Activated T-cell treated with anti-CD3 and anti-CD28 coated beads for 48 hours (primary cell): ENCODE results near the gene TLCD4.
A peak's percentile ranks its signal among the peaks of the same experiment; 100 is the strongest.
"Not testable (repeated sequence)": the region's sequence is repeated elsewhere in the genome, so short reads cannot be mapped to it uniquely, and the experiment has no call there.

Experiments used
- DNase-seq: peaks from one replicate; pipeline ENCODE4 v3.0.0-alpha.2; 2020; ENCODE audit warnings: low read depth

TLCD4 gene

GRCh38 chr1:95117207-95118066 is at the start of gene TLCD4:
TSS of gene TLCD4 (plus strand) at chr1:95117355. CDS start at chr1:95143902, 26,547 bp downstream.
- DNase-seq: peak; percentile 17

GRCh38 chr1:95067568-95067967 is 49.6 kb upstream of the TLCD4 start:
- no peak for DNase-seq

GRCh38 chr1:95068956-95069709 is 48.0 kb upstream of the TLCD4 start:
- DNase-seq: no peak

GRCh38 chr1:95069710-95070093 is 47.5 kb upstream of the TLCD4 start:
- DNase-seq: no peak

DNA sequence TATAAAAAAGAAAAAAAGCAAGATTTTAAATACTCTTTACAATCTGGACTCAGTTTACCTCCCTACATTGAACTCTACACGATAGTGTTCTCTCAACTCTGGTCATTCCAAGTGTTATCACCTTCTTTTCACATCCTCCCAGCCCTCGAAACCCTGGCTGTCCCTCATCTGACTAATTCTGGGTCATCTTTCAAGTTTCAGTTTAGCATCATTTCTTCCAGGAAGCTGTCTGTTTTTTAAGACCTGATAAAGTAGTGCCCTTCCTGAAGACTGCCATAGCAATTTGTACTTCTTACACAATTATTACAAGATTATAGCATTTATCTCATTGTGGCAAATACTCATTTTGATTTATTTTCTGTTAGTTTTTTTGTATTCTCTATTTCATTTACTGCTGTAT is 45.6 kb upstream of the TLCD4 start:
- no peak for DNase-seq

GRCh38 chr1:95072117-95072516 is 45.0 kb upstream of the TLCD4 start:
- DNase-seq: no peak

DNA sequence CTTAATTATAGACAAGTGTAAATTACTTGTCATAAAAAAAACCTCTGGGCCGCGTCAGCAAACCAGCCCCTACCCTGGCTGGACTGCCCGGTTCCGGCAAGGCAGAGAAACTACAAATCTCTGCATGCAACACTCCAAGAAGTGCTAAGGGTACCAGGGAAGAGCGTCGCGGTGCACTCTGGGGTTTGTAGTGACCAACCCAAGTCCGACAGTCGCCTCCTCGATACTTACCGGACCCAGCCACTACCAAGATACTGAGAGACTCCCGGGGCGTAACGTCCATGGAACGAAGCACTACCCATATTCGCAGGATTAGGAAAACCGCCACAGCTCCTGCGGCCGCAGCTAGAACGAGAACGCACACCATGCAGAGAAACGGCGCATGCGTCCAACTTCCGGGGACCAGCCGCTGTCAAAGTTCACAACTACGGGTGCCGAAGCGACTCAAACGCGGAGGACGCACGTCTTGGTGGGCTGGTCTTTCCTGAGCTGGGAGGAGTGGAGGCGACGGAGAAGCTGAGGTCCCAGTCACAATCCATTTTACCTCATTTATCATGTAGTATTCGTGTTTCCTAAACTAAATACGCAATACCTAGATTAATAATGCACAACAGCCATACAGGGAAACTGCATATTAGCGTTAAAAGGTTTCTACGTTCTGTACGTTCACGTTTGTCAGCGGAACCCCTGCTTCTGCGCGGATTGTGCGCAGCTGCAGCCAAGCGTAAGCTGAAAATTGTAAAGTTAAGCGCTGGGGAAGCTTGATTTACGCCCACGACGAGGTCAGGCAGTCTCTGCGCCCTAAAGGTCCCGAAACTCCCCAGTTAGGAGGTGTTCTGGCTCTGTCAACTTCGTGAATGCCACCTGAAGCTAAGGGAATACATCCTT is 44.4 kb upstream of the TLCD4 start, which contains the start of gene ALG14:
TSS of gene ALG14 (minus strand) at position 420 of the 888 bp plus-strand sequence. CDS start at position 367, 53 bp downstream.
- peak; percentile 82 for DNase-seq

- DNase-seq: no peak
Observed at GRCh38 chr1:95073446-95073845, 43.7 kb upstream of the TLCD4 start.

DNA sequence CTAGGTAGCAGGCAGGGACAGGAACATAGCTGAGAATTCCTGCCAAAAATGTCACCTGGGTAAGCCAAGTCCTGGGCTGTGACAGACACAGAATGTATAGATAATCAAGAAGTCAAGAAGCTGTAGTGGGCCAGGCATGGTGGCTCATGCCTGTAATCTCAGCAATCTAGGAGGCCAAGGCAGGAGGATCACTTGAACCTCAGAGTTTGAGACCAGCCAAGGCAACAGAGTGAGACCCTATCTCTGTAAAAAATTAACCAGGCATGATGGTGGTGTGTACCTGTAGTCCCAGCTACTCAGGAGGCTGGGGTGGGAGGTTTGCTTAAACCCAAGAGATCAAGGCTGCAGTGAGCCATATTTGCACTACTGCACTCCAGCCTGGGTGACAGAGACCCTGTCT is 41.1 kb upstream of the TLCD4 start:
- DNase-seq: no peak

DNA sequence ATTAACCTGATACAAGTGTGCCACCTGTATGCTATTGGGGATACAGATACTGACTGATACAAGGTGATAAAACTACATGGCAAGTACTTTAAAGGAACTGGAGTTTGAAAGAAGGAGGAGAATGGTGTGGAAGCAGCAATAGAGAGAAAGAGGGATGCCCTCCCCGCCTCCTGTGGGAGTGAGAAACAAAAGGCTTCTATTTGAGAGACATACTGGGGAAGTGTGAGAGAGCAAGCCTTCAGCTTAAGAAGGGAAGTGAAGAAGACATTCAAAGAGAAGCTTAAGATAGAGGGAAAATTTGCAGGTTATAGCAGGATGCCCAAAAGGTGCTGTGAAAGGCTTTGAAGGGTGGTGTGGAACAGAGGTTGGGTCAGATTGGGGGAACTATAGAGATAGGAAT is 36.7 kb upstream of the TLCD4 start:
- no peak for DNase-seq

GRCh38 chr1:95080879-95081278 is 36.3 kb upstream of the TLCD4 start:
- DNase-seq: no peak

DNA sequence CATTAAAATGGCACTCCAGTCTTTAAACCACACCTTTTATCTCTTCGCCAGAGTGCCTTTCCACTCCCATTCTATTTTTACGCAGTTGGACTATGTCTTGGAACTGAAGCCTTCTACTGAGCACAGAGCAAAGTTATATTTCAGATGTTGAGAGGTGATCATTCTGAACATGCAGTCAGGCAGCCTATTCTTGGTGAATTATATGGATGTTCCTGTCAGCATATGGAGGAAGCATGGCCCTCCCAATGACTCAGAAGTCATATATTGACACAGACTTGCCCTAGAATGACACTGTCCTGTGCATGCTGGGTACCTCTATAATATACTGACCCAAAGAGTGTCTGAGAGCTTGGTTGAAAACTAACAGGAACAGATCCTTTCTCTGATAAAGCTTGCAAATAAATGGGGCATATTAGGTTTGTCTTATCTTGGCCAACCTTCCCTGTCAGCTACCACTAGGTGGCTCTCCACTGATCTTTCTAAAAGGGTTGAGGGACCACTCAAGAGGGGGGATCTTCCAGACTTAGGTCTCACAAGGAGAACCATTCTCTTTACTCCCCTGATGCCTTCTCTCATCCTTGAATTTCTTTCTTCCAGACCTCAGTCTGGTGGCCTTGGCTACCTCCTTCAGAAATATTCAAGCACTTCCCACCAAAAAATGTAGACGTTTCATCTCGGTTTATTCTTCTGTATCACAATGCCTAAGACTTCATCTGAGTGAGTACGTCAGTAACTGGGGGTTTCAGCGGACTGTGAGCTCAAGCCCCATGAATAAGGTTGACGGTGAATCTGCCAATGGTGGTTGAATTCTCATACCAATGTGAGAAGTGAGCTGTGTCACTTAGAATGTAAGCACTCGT is 32.6 kb upstream of the TLCD4 start:
- DNase-seq: no peak

DNA sequence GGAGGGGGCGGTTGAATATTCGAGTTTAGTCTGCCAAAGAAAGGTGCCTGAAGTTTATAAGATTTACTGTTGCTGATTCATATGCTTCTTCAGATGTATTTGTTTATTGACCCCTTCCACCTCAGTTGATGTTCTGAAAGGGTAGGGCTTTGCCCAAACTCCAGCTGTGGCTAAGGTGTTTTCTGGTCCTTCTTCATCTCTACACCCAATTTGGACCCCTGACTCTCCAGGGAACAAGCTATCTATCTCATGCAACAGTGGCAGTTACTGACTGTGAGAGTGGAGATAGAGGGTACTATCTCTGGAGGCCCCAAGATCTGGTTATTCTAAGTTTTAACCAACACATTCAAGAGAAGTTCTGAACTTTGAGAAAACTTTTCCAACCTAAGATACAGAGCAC is 31.8 kb upstream of the TLCD4 start:
- no peak for DNase-seq

- no peak for DNase-seq
Observed at GRCh38 chr1:95086949-95087533, 30.1 kb upstream of the TLCD4 start.

DNA sequence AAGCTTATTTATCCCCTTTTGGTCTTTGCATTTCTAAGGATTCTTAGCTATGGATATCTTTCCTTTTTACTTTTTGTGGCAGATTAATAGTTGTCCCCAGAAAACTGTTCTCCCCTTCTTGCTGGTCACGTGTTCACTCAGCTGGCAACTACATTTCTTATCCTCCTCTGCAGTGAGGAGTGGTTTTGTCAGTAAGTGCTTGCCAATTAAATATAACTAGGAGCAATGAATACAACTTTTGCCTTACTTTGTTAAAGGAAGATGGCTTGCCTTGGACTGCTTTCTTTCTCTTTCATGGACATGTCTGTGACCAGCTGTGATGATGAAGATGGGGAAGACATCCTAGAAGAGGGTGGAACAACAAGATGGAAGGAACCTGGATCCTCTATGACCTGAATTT is 28.9 kb upstream of the TLCD4 start:
- no peak for DNase-seq

DNA sequence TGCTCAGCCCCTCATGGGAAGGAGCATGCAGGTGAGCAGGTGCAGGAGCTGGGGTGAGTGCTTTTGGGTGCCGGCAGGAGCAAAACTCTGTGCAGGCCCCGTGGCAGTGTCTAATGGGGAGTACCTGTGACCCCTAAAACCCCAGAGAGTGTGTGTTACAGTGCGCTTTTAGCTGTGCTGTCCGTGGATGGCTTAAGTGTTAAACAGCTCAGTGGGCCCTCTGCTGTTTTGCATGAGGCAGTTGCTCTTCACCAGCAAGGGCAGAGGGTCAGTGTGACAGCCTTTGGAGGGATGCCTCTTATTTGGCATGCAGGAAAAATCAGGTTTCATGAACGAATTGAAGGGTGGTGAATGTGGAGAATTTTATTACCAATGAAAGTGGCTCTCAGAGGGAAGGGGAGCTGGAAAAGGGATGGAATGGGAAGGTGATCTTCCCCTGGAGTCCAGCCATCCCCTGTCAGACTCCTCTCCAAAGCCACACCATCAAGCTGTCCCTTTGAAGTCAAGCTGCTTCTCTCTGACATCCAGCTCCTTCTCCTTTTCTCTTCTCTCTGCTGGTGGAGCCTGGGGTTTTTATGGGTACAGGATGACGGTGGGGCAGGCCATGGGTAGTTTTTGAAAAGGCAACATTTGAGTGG is 27.4 kb upstream of the TLCD4 start:
- no peak for DNase-seq

DNA sequence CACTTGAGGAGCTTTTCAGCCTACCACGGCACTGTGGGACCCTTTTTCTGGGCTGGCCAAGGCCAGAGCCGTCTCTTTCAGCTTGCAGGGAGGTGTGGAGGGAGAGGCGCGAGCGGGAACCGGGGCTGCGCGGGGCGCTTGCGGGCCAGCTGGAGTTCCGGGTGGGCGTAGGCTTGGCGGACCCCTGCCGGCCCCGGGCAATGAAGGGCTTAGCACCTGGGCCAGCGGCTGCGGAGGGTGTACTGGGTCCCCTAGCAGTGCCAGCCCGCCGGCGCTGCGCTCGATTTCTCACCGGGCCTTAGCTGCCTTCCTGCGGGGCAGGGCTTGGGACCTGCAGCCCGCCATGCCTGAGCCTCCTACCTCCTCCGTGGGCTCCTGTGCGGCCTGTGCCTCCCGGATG is 25.9 kb upstream of the TLCD4 start:
- DNase-seq: not testable (repeated sequence)

GRCh38 chr1:95092891-95093290 is 24.3 kb upstream of the TLCD4 start:
- not testable (repeated sequence) for DNase-seq

DNA sequence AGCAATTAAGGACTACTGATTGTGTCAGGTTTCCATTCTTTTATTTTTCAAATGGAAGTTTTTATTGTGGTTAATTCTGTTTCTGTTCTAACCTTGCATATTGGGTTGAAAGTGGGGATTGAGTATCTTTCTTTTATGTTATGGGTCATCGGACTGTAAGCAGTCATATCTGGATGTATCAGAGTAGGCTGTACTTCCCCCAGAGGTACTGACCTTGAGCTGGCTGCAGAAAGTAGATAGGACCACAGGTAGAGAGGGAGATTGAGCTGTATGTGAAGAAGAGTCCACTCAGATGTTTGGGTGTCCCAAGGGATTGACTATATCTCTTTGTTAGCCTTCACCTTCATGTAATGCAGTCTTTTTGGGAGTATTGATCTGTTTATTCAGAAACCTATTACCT is 23.9 kb upstream of the TLCD4 start:
- DNase-seq: no peak

- DNase-seq: no peak
Observed at GRCh38 chr1:95094923-95095322, 22.2 kb upstream of the TLCD4 start.
